Neural cell (in vitro differentiated cells): Measurements from ENCODE around the gene FHIT. TPM values are rescaled to one million over a fixed set of nuclear protein-coding genes. Genes with fewer than 3 reads are reported as not detected.
A peak's percentile ranks its signal among the peaks of the same experiment; 100 is the strongest.

ENCODE experiments used
- H2AFZ ChIP-seq: fragments of 200-600, 300-800 bp; sonication (generic), shearing (Covaris generic); 2 replicates; pipeline ENCODE4 v1.6.0; 2014; ENCODE audit warnings: low read depth, mild to moderate bottlenecking, antibody characterized with exemption, low read length, moderate library complexity
- H3F3A ChIP-seq: fragments of 200-600 bp; shearing (Covaris generic); 2 replicates; pipeline ENCODE4 v1.6.1; 2016; ENCODE audit warnings: mild to moderate bottlenecking, moderate library complexity, mixed read lengths, antibody characterized with exemption, low read length; ENCODE audit not compliant: insufficient read depth, poor library complexity, severe bottlenecking
- H3K27ac ChIP-seq: fragments of 200-600, 300-800 bp; sonication (generic), shearing (Covaris generic); 2 replicates; pipeline ENCODE4 v1.5.1; 2014; ENCODE audit warnings: mild to moderate bottlenecking, low read length, moderate library complexity
- H3K27me3 ChIP-seq: fragments of 300-800, 200-600 bp; sonication (generic), shearing (Covaris generic); 2 replicates; pipeline ENCODE4 v1.6.0; 2014; ENCODE audit warnings: mild to moderate bottlenecking, low read depth, low read length, moderate library complexity; ENCODE audit not compliant: insufficient read depth
- H3K36me3 ChIP-seq: fragments of 300-800, 200-600 bp; sonication (generic), shearing (Covaris generic); 2 replicates; pipeline ENCODE4 v1.5.1; 2014; ENCODE audit warnings: mild to moderate bottlenecking, antibody characterized with exemption, low read length, moderate library complexity; ENCODE audit not compliant: insufficient read depth
- H3K4me2 ChIP-seq: fragments of 300-800, 200-600 bp; sonication (generic), shearing (Covaris generic); 2 replicates; pipeline ENCODE4 v1.6.0; 2014; ENCODE audit warnings: mild to moderate bottlenecking, low read length
- H3K4me3 ChIP-seq: fragments of 300-800, 200-600 bp; sonication (generic), shearing (Covaris generic); 2 replicates; pipeline ENCODE4 v1.5.1; 2014; ENCODE audit warnings: mild to moderate bottlenecking, low read length, moderate library complexity
- H3K79me2 ChIP-seq: fragments of 200-600 bp; shearing (Covaris generic); replicated peaks from 2 replicates; pipeline ENCODE4 v1.6.0; 2014; ENCODE audit warnings: mild to moderate bottlenecking, low read length, moderate library complexity; ENCODE audit not compliant: insufficient read depth
- H3K9ac ChIP-seq: fragments of 300-800, 200-600 bp; sonication (generic), shearing (Covaris generic); 2 replicates; pipeline ENCODE4 v1.6.1; 2016; ENCODE audit warnings: mild to moderate bottlenecking, low read length, mixed read lengths
- H3K9me2 ChIP-seq: fragments of 200-600 bp; shearing (Covaris generic); 2 replicates; pipeline ENCODE4 v1.6.1; 2016; ENCODE audit warnings: mild to moderate bottlenecking, low read length, mixed read lengths; ENCODE audit not compliant: insufficient read depth
- H3K9me3 ChIP-seq: fragments of 200-600, 300-800 bp; sonication (generic), shearing (Covaris generic); 2 replicates; pipeline ENCODE4 v1.6.1; 2016; ENCODE audit warnings: mild to moderate bottlenecking, mixed run types, low read length, moderate library complexity, mixed read lengths
- H4K20me1 ChIP-seq: fragments of 200-600 bp; shearing (Covaris generic); 2 replicates; pipeline ENCODE4 v1.6.1; 2016; ENCODE audit warnings: mild to moderate bottlenecking, mixed run types; ENCODE audit not compliant: insufficient read depth
- CTCF ChIP-seq: fragments of 450-650 bp; IDR thresholded peaks from 2 replicates; pipeline ENCODE4 v1.5.1; 2014; ENCODE audit warnings: antibody characterized with exemption, mild to moderate bottlenecking, moderate library complexity; ENCODE audit not compliant: poor library complexity, severe bottlenecking
- EP300 ChIP-seq: fragments of 450-650 bp; conservative IDR thresholded peaks from 2 replicates; pipeline ENCODE4 v1.6.1; 2014; ENCODE audit warnings: antibody characterized with exemption, mild to moderate bottlenecking, moderate library complexity; ENCODE audit not compliant: poor library complexity, severe bottlenecking
- EZH2 ChIP-seq: fragments of 200-600, 300-800 bp; shearing (Covaris generic), sonication (generic); IDR thresholded peaks from 2 replicates; pipeline ENCODE4 v1.6.1; 2014; ENCODE audit warnings: antibody characterized with exemption, low read length, borderline replicate concordance, mild to moderate bottlenecking; ENCODE audit not compliant: insufficient read depth, poor library complexity, severe bottlenecking
- MXI1 ChIP-seq: fragments of 450-650 bp; conservative IDR thresholded peaks from 2 replicates; pipeline ENCODE4 v1.6.1; 2014; ENCODE audit warnings: antibody characterized with exemption, mild to moderate bottlenecking; ENCODE audit not compliant: poor library complexity, severe bottlenecking
- POLR2AphosphoS5 ChIP-seq: IDR thresholded peaks from 2 replicates; pipeline ENCODE4 v1.6.1; 2012
- RAD21 ChIP-seq: fragments of 450-650 bp; conservative IDR thresholded peaks from 2 replicates; pipeline ENCODE4 v1.6.1; 2014; ENCODE audit warnings: antibody characterized with exemption, mild to moderate bottlenecking, moderate library complexity
- REST ChIP-seq: IDR thresholded peaks from 2 replicates; pipeline ENCODE4 v1.6.1; 2012; ENCODE audit warnings: borderline replicate concordance
- SMC3 ChIP-seq: fragments of 450-650 bp; conservative IDR thresholded peaks from 2 replicates; pipeline ENCODE4 v1.6.1; 2014; ENCODE audit warnings: antibody characterized with exemption, mild to moderate bottlenecking, moderate library complexity; ENCODE audit not compliant: poor library complexity
- TAF1 ChIP-seq: IDR thresholded peaks from 2 replicates; pipeline ENCODE4 v1.6.1; 2012; ENCODE audit warnings: low read depth
- polyA plus RNA-seq: library from polyadenylated mRNA; depleted of rRNA; stranded (reverse); fragments of >200 nt; gene quantifications from 2 replicates; pipeline ENCODE4 v1.2.3, GENCODE V29; 2014

FHIT gene
- polyA plus RNA-seq, 1 donor from 2014 or later = not detected

- peak overlapping the region; percentile 42 for H3K27ac ChIP-seq
- peak overlapping the region; percentile 43 for H3K4me3 ChIP-seq
These were observed 28.8 kb downstream of the FHIT start for GRCh38 chr3:61222467-61222866.

GRCh38 chr3:61221759-61222362, 29.4 kb downstream of the FHIT start:
- no peaks in the 10 kb centered on the region for H4K20me1 ChIP-seq
- H3K79me2 ChIP-seq = no peaks in the 10 kb centered on the region
- H3F3A ChIP-seq = no peaks in the 10 kb centered on the region
- H3K4me2 ChIP-seq = peak overlapping the region; percentile 28
- no peaks in the 10 kb centered on the region for H3K9me3 ChIP-seq
- no peak overlapping the region for H2AFZ ChIP-seq
- peak overlapping the region; percentile 42 for H3K27ac ChIP-seq
- no peak overlapping the region for H3K9ac ChIP-seq
- no peaks in the 10 kb centered on the region for H3K27me3 ChIP-seq
- H3K9me2 ChIP-seq = no peaks in the 10 kb centered on the region
- no peaks in the 10 kb centered on the region for H3K36me3 ChIP-seq
- peak overlapping the region; percentile 43 for H3K4me3 ChIP-seq
- TF ChIP-seq SMC3 = no peak
- TF ChIP-seq EZH2 = no peak
- TF ChIP-seq MXI1 = no peak
- TF ChIP-seq TAF1 = no peak
- no peak for TF ChIP-seq RAD21
- no peak for TF ChIP-seq POLR2AphosphoS5
- TF ChIP-seq CTCF = no peak

More at GRCh38 chr3:61222467-61222866, 28.8 kb downstream of the FHIT start:
- H3K4me2 ChIP-seq = peak overlapping the region; percentile 28
- H3K79me2 ChIP-seq = no peaks in the 10 kb centered on the region
- no peaks in the 10 kb centered on the region for H3K9me3 ChIP-seq
- no peaks in the 10 kb centered on the region for H4K20me1 ChIP-seq
- TF ChIP-seq EP300 = peak; percentile 83
- TF ChIP-seq SMC3 = no peak
- TF ChIP-seq CTCF = no peak
- TF ChIP-seq REST = peak; percentile 50
- no peak for TF ChIP-seq TAF1
- no peak for TF ChIP-seq MXI1
- peak; percentile 10 for TF ChIP-seq RAD21
- TF ChIP-seq EZH2 = no peak
- peak; percentile 78 for TF ChIP-seq POLR2AphosphoS5
- no peak overlapping the region for H3K9ac ChIP-seq
- no peaks in the 10 kb centered on the region for H3K36me3 ChIP-seq
- no peak overlapping the region for H2AFZ ChIP-seq
- no peaks in the 10 kb centered on the region for H3F3A ChIP-seq
- no peaks in the 10 kb centered on the region for H3K9me2 ChIP-seq
- no peaks in the 10 kb centered on the region for H3K27me3 ChIP-seq
